ENCODE measurements around the gene PYGO2. TPM values are rescaled to one million over a fixed set of nuclear protein-coding genes. Genes with fewer than 3 reads are reported as not detected.
A peak's percentile ranks its signal among the peaks of the same experiment; 100 is the strongest.

PYGO2 gene
- total RNA-seq, 4 donors from 2014 or later, result 19.1 to 40.1 (median 25.7) TPM

DNA sequence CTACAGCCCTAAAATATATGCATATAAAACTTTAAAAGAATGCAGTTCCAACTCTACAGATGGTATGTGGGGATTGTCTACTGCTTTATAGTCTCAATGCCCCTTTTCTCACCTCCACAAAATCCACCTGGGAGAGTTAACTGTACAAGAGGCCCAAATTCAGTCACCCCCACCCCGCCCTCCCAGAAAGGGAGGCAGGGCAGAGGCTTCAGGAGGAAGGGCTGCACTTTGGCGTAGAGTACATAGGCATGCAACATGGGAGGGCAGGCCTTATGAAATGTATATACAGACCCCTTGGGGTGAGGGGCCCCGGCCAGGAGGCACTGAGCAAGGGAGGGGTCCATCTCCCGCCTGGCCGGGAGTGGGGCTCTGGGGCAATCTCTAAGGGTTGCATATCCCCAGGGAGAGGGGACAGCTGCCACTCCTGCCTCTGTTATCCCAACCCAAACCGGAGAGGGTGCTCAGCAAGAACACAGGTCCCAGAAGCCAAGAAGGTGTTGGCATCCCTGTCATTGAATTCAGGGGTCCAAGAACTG is 1.3 kb upstream of the PYGO2 start:
- WGBS, 2 donors (ENCODE audit: low coverage in 1 of 2), result 43% methylated on average over 1 of the region's 6 CpGs; no CpG with 5 or more reads in 1 of the 2 donors
- Histone ChIP-seq H3K27me3 (no peaks in the 10 kb centered on the region), H3K4me1 (peaks cover 3 to 63% (median 17%) of the 10 kb centered on the region in 3 donors), H3K36me3 (peaks cover 0 to 72% of the 10 kb centered on the region in 2 donors), H3K27ac (peak overlapping the region; percentile 83 to 99 (median 94)), H3K9me3 (no peaks in the 10 kb centered on the region), H3K4me3 (peak overlapping the region in 1 of 2 donors; percentile 92)
- no peak for ATAC-seq
- TF ChIP-seq POLR2A (IDR thresholded peaks at IDR 0.05), result no peak
- no peak for TF ChIP-seq POLR2AphosphoS5 (IDR thresholded peaks at IDR 0.05)
- TF ChIP-seq EP300 (IDR thresholded peaks at IDR 0.05), result no peak
- TF ChIP-seq, protein P1, sequence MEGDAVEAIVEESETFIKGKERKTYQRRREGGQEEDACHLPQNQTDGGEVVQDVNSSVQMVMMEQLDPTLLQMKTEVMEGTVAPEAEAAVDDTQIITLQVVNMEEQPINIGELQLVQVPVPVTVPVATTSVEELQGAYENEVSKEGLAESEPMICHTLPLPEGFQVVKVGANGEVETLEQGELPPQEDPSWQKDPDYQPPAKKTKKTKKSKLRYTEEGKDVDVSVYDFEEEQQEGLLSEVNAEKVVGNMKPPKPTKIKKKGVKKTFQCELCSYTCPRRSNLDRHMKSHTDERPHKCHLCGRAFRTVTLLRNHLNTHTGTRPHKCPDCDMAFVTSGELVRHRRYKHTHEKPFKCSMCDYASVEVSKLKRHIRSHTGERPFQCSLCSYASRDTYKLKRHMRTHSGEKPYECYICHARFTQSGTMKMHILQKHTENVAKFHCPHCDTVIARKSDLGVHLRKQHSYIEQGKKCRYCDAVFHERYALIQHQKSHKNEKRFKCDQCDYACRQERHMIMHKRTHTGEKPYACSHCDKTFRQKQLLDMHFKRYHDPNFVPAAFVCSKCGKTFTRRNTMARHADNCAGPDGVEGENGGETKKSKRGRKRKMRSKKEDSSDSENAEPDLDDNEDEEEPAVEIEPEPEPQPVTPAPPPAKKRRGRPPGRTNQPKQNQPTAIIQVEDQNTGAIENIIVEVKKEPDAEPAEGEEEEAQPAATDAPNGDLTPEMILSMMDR (IDR thresholded peaks at IDR 0.05), result no peak

DNA sequence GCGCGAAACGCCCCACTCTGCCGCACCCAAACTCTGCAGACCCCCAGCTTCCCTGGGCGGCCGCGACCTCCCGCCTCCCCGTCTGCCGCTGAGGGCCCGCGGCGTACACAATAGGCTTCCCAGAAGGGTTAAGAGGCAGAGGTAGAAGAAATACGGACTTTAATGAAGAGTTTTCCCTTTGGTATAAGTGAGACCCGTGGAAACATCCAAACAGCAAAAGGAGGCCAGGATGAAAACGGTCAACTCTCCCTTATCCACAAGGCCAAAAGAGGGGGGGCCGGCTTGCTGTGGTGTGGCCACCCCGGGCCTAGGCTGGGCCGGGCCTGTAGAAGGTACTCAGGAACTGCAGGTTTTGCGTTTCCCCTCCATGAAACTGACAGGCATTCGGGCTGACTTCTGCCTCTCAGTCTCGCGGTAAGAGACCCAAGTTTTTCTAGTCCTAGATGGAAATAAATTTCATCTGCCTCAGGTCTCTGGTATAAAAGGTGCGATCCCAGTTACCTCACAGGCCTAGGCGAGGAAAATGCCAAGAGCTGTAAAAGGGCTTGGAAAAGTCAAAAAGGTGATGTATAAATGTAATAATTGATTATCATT is 671 bp upstream of the PYGO2 start:
- ATAC-seq, result peak; percentile 26
- Histone ChIP-seq H3K27ac (peak overlapping the region; percentile 83 to 99 (median 94)), H3K27me3 (no peaks in the 10 kb centered on the region), H3K36me3 (peaks cover 0 to 67% of the 10 kb centered on the region in 2 donors), H3K4me1 (peaks cover 3 to 65% (median 20%) of the 10 kb centered on the region in 3 donors), H3K9me3 (no peaks in the 10 kb centered on the region), H3K4me3 (peak overlapping the region; percentile 82 to 92)
- WGBS, 2 donors (ENCODE audit: low coverage in 1 of 2), result 3 to 27% methylated on average over 2 to 15 of the region's 25 CpGs
- TF ChIP-seq POLR2A (IDR thresholded peaks at IDR 0.05), result no peak
- no peak for TF ChIP-seq EP300 (IDR thresholded peaks at IDR 0.05)
- no peak for TF ChIP-seq POLR2AphosphoS5 (IDR thresholded peaks at IDR 0.05)
- TF ChIP-seq, protein P1 (IDR thresholded peaks at IDR 0.05), result peak in 1 of 4 experiments; percentile 4

DNA sequence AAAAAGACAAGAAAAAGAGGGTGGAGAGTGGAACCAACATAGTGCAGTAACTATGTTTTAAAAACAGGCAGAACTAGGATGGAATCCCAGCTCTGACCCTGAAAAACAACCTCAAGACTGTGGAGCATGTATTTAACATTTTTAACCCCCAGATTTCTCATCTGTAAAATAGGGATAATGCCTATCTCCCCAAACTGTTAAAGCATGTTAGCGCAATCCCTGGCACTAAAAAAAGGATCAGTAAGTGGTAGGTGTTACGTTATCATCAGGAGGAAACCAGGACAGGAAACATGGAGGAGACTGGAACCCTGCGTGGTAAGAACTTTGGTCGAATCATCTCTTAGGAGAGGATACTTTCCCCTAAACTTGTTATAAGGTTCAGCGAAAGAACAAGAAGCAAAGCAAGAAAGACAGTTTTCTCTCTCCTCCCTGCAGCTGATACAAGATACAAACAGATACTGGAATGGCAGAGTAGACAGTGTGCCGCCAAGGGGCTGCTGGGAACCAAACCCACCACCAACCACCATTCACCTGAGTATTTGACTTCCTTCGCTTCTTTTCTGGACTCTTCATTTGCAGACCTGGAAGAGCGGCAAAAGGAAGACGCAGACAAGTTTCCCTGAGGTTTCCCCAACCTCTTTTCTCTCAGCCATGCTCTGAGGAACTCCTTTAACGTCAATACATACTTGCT is 991 bp downstream of the PYGO2 start:
- TF ChIP-seq, protein P1 (IDR thresholded peaks at IDR 0.05), result no peak
- TF ChIP-seq POLR2AphosphoS5 (IDR thresholded peaks at IDR 0.05) (no peak), POLR2A (IDR thresholded peaks at IDR 0.05) (no peak), EP300 (IDR thresholded peaks at IDR 0.05) (no peak)
- no peak for ATAC-seq
- Histone ChIP-seq H3K9me3 (no peaks in the 10 kb centered on the region), H3K27me3 (no peaks in the 10 kb centered on the region), H3K27ac (peak overlapping the region; percentile 83 to 99 (median 94)), H3K4me3 (peak overlapping the region; percentile 82 to 92), H3K36me3 (peaks cover 0 to 51% of the 10 kb centered on the region in 2 donors), H3K4me1 (peaks cover 3 to 75% (median 30%) of the 10 kb centered on the region in 3 donors)
- 38% methylated on average over 10 of the region's 10 CpGs for WGBS, 2 donors (ENCODE audit: low coverage in 1 of 2)

DNA sequence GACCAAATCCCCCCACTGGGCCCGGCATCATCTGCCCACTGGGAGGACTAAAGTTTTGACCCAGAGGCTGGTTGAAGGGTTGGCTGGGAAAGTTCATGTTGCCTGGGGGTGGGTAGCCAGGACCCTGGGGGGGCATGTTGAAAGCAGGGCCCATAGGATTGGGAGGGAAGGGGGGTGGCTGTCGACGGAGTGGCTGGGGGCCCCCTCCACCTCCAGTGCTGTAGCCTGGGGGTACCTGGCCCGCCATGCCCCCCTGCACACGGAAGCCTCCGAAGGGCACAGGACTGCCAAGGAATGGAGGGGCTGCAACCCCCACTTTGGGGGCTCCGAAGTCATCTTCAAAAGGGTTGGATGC is 2.2 kb downstream of the PYGO2 start:
- peaks cover 0 to 39% of the 10 kb centered on the region in 2 donors for H3K36me3 ChIP-seq
- H3K4me1 ChIP-seq, result peaks cover 7 to 87% (median 41%) of the 10 kb centered on the region in 3 donors
- no peaks in the 10 kb centered on the region for H3K9me3 ChIP-seq
- TF ChIP-seq, protein P1 (IDR thresholded peaks at IDR 0.05), result no peak
- TF ChIP-seq POLR2AphosphoS5 (IDR thresholded peaks at IDR 0.05) (no peak), EP300 (IDR thresholded peaks at IDR 0.05) (no peak), POLR2A (IDR thresholded peaks at IDR 0.05) (no peak)
- H3K27me3 ChIP-seq, result no peaks in the 10 kb centered on the region
- H3K27ac ChIP-seq, result peak overlapping the region in 3 of 4 donors; percentile 30 to 98 (median 87)
- H3K4me3 ChIP-seq, result no peak overlapping the region
- no CpG with 5 or more reads among the region's 7 CpGs for WGBS, 2 donors (ENCODE audit: low coverage in 1 of 2)
- no peak for ATAC-seq

Data from gastroesophageal sphincter (tissue), 4 donors.